IMR-90 (cell line): ENCODE data around the gene TVP23C. TPM values are rescaled to one million over a fixed set of nuclear protein-coding genes. Genes with fewer than 3 reads are reported as not detected.
A peak's percentile ranks its signal among the peaks of the same experiment; 100 is the strongest.

Source experiments
- ATAC-seq: fragments of 200-7000 bp; cut with Tn5 transposase; 2 replicates; pipeline ENCODE4 v1.9.1; 2020; ENCODE audit warnings: low read depth, mild to moderate bottlenecking, moderate library complexity
- BruUV-seq: library from RNA; stranded (reverse); fragments of 400-500 nt; replicated peaks from 2 replicates; lab custom pipeline; 2021; lab: Mats Ljungman, UMichigan
- CTCF ChIA-PET: fragments of 300-600 bp; formaldehyde crosslinking; extraction: SDS; loops from one replicate; lab custom pipeline; 2021; ENCODE audit warnings: antibody characterized with exemption; lab: Yijun Ruan, JAX
- POLR2A ChIA-PET: fragments of 300-600 bp; sonication (Branson Sonifier 250); formaldehyde crosslinking; loops from one replicate; lab custom pipeline; 2022; ENCODE audit warnings: antibody characterized with exemption; ENCODE audit not compliant: unreplicated experiment; lab: Charles Lee
- DNase-seq: peaks from one replicate; pipeline ENCODE4 v3.0.0; 2013
- H2AFZ ChIP-seq: replicated peaks from 2 replicates; pipeline ENCODE3; 2013; ENCODE audit warnings: low read length, mild to moderate bottlenecking; ENCODE audit not compliant: poor library complexity
- H2AK5ac ChIP-seq: 2 replicates; pipeline ENCODE4 v1.6.1; 2013; ENCODE audit warnings: low read depth, low read length, inconsistent platforms
- H2AK9ac ChIP-seq: replicated peaks from 2 replicates; pipeline ENCODE3; 2013; ENCODE audit warnings: mild to moderate bottlenecking, low read depth, low read length, moderate library complexity; ENCODE audit not compliant: poor library complexity
- H2BK120ac ChIP-seq: 2 replicates; pipeline ENCODE4 v1.6.1; 2013; ENCODE audit warnings: low read depth, low read length, inconsistent platforms
- H2BK15ac ChIP-seq: 3 replicates; pipeline ENCODE4 v1.6.1; 2013; ENCODE audit warnings: low read depth, low read length, inconsistent platforms
- H2BK20ac ChIP-seq: 2 replicates; pipeline ENCODE4 v1.6.1; 2013; ENCODE audit warnings: low read depth, mild to moderate bottlenecking, inconsistent platforms, low read length, moderate library complexity
- H2BK5ac ChIP-seq: 2 replicates; pipeline ENCODE4 v1.6.1; 2013; ENCODE audit warnings: mild to moderate bottlenecking, low read depth, low read length, inconsistent platforms; ENCODE audit not compliant: poor library complexity, severe bottlenecking
- H3K14ac ChIP-seq: replicated peaks from 2 replicates; pipeline ENCODE4 v1.6.1; 2013; ENCODE audit warnings: low read depth, low read length, inconsistent platforms
- H3K18ac ChIP-seq: 2 replicates; pipeline ENCODE4 v1.6.1; 2013; ENCODE audit warnings: low read depth, low read length, control low read depth
- H3K23ac ChIP-seq: 2 replicates; pipeline ENCODE4 v1.6.1; 2013; ENCODE audit warnings: low read depth, low read length, inconsistent platforms
- H3K27ac ChIP-seq: 2 replicates; pipeline ENCODE4 v1.5.1; 2013; ENCODE audit warnings: mild to moderate bottlenecking, control low read depth, low read length; ENCODE audit not compliant: insufficient read depth
- H3K27me3 ChIP-seq: 2 replicates; pipeline ENCODE4 v1.6.1; 2013; ENCODE audit warnings: low read length; ENCODE audit not compliant: control insufficient read depth, insufficient read depth
- H3K36me3 ChIP-seq: 2 replicates; pipeline ENCODE4 v1.6.1; 2013; ENCODE audit warnings: low read length, mixed read lengths; ENCODE audit not compliant: control insufficient read depth, insufficient read depth
- H3K4ac ChIP-seq: 2 replicates; pipeline ENCODE4 v1.6.1; 2013; ENCODE audit warnings: low read depth, low read length, inconsistent platforms
- H3K4me1 ChIP-seq: 2 replicates; pipeline ENCODE4 v1.6.1; 2013; ENCODE audit warnings: low read length, mixed read lengths; ENCODE audit not compliant: control insufficient read depth, insufficient read depth
- H3K4me2 ChIP-seq: 2 replicates; pipeline ENCODE4 v1.6.1; 2013; ENCODE audit warnings: low read depth, mild to moderate bottlenecking, control low read depth, low read length, moderate library complexity
- H3K4me3 ChIP-seq: 2 replicates; pipeline ENCODE4 v1.5.1; 2013; ENCODE audit warnings: low read depth, mild to moderate bottlenecking, control low read depth, low read length, moderate library complexity; ENCODE audit not compliant: insufficient read depth
- H3K56ac ChIP-seq: 2 replicates; pipeline ENCODE4 v1.6.1; 2013; ENCODE audit warnings: low read length, inconsistent platforms; ENCODE audit not compliant: insufficient read depth; ENCODE audit errors: extremely low read depth
- H3K79me1 ChIP-seq, 2 experiments: 2 replicates each; pipeline ENCODE4 v1.6.1; 2013; ENCODE audit warnings: low read length in 2 of 2, inconsistent platforms in 1 of 2, low read depth in 1 of 2
- H3K9ac ChIP-seq: 2 replicates; pipeline ENCODE4 v1.6.1; 2013; ENCODE audit warnings: low read depth, low read length, control low read depth
- H3K9me1 ChIP-seq: 2 replicates; pipeline ENCODE4 v1.6.1; 2013; ENCODE audit warnings: low read length, inconsistent platforms; ENCODE audit not compliant: insufficient read depth
- H3K9me3 ChIP-seq: 2 replicates; pipeline ENCODE4 v1.6.1; 2013; ENCODE audit warnings: low read length; ENCODE audit not compliant: control insufficient read depth, insufficient read depth
- H4K20me1 ChIP-seq: 2 replicates; pipeline ENCODE4 v1.6.1; 2013; ENCODE audit warnings: low read length, inconsistent platforms; ENCODE audit not compliant: insufficient read depth
- H4K5ac ChIP-seq: 2 replicates; pipeline ENCODE4 v1.6.1; 2013; ENCODE audit warnings: mild to moderate bottlenecking, low read depth, low read length, control low read depth
- H4K8ac ChIP-seq, 2 experiments: 2 replicates each; pipeline ENCODE4 v1.6.1; 2013; ENCODE audit warnings: low read depth in 2 of 2, low read length in 2 of 2, control low read depth in 1 of 2, inconsistent platforms in 1 of 2
- H4K91ac ChIP-seq: 2 replicates; pipeline ENCODE4 v1.6.1; 2013; ENCODE audit warnings: low read depth, low read length, inconsistent platforms; ENCODE audit not compliant: insufficient read depth
- MAFK ChIP-seq: IDR thresholded peaks from 2 replicates; pipeline ENCODE4 v1.6.1; 2012; ENCODE audit warnings: low read depth, low read length, improper control_type of control experiment
- WGBS, 2 experiments: methylation state at CpG; one replicate each; pipeline versions ENCODE4 v1.1.5 to v1.1.7; 2013; ENCODE audit warnings: missing lambda C conversion rate in 2 of 2; ENCODE audit not compliant: insufficient read length in 1 of 2; ENCODE audit errors: extremely low coverage in 2 of 2; 5-methylcytosine and 5-hydroxymethylcytosine counted together
- dilution Hi-C: fragments of 300-500 bp; cut with HindIII; formaldehyde crosslinking; loops from one replicate; pipeline ENCODE4 v1.14.3; 2018; ENCODE audit warnings: low sequenced_read_pairs; ENCODE audit not compliant: unreplicated experiment
- in situ Hi-C: fragments of 300-500 bp; cut with MboI; formaldehyde crosslinking; loops from 3 replicates; pipeline ENCODE4 v1.14.3; 2019; ENCODE audit warnings: low sequenced_read_pairs, inconsistent platforms, mixed read lengths
- intact Hi-C: fragments of 100-400 bp; cut with micrococcal nuclease; formaldehyde crosslinking; loops from 2 replicates; pipeline ENCODE4 v1.10.0; 2022
- polyA plus RNA-seq, 3 experiments: library from polyadenylated mRNA; depleted of rRNA; stranded (reverse); fragments of >200 nt; gene quantifications; 2 replicates each; pipeline ENCODE4 v1.2.3, GENCODE V29; 2012; ENCODE audit warnings: low replicate concordance in 1 of 3
- total RNA-seq: library from RNA; depleted of rRNA; stranded (reverse); fragments of >200 nt; gene quantifications from 2 replicates; pipeline ENCODE4 v1.2.3, GENCODE V29; 2012

The TVP23C gene
- total and polyA plus RNA-seq, 2 of the 4 experiments (the other 2 are of a cell fraction) = 7.5 to 12.0 TPM

DNA sequence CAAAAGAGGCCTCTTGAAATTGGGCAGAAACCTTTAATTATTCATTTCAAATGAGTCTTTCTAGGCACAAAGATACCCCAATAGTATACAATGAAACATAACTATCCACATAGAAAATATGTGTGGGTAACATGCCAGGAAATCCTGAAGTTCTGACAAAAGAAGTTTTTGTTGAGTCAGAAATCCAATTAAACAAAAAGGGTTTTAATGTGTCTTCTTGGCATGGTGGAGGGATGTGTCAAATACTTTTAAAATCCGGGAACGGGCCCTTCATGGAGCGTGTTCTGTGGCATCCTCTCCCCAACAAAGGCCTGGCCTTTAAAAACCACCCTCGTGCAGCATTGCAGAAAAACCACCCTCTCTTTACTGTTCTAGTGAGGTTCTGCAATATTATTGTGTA lies 110.0 kb downstream of the TVP23C start:
- WGBS, 2 experiments = no CpG with 5 or more reads among the region's 4 CpGs
- H2AFZ ChIP-seq = no peak overlapping the region
- no peak overlapping the region for H3K4ac ChIP-seq
- no peak overlapping the region for H2BK5ac ChIP-seq
- CTCF ChIA-PET = no interaction called here
- H2BK120ac ChIP-seq = no peak overlapping the region
- no peak overlapping the region for H2BK15ac ChIP-seq
- intact Hi-C loops = no loop called here
- no peak overlapping the region for H2AK9ac ChIP-seq
- H3K4me2 ChIP-seq = no peak overlapping the region
- no peak overlapping the region for H4K5ac ChIP-seq
- no peaks in the 10 kb centered on the region for H4K20me1 ChIP-seq
- H3K36me3 ChIP-seq = peaks cover 3% of the 10 kb centered on the region; the same call in 1 of the 2 replicates
- peaks cover 18% of the 10 kb centered on the region; the same call in 1 of the 2 replicates for H3K9me1 ChIP-seq
- no peak overlapping the region for H4K91ac ChIP-seq
- no peak overlapping the region for H3K9ac ChIP-seq
- peaks cover 22% of the 10 kb centered on the region for H3K4me1 ChIP-seq
- no peaks in the 10 kb centered on the region for H3K79me1 ChIP-seq
- in situ Hi-C loops = no loop called here
- no peak overlapping the region for H3K27ac ChIP-seq
- H3K9me3 ChIP-seq = peaks cover 3% of the 10 kb centered on the region
- H3K4me3 ChIP-seq = no peak overlapping the region
- H3K14ac ChIP-seq = no peak overlapping the region
- no peak overlapping the region for H2BK20ac ChIP-seq
- peak overlapping the region; percentile 7; the same call in 1 of the 2 replicates for H3K18ac ChIP-seq
- no peaks in the 10 kb centered on the region for H3K27me3 ChIP-seq
- TF ChIP-seq MAFK = no peak
- no peak overlapping the region; a peak in 1 of 4 replicates for H4K8ac ChIP-seq
- no peak overlapping the region for H3K56ac ChIP-seq
- BruUV-seq = no TSS peak
- H2AK5ac ChIP-seq = no peak overlapping the region
- peak; percentile 29 for DNase-seq
- POLR2A ChIA-PET = no interaction called here
- no peak for ATAC-seq
- dilution Hi-C loops = no loop called here
- no peak overlapping the region for H3K23ac ChIP-seq
